ENCODE measurements around the gene PLPP2.

DNA sequence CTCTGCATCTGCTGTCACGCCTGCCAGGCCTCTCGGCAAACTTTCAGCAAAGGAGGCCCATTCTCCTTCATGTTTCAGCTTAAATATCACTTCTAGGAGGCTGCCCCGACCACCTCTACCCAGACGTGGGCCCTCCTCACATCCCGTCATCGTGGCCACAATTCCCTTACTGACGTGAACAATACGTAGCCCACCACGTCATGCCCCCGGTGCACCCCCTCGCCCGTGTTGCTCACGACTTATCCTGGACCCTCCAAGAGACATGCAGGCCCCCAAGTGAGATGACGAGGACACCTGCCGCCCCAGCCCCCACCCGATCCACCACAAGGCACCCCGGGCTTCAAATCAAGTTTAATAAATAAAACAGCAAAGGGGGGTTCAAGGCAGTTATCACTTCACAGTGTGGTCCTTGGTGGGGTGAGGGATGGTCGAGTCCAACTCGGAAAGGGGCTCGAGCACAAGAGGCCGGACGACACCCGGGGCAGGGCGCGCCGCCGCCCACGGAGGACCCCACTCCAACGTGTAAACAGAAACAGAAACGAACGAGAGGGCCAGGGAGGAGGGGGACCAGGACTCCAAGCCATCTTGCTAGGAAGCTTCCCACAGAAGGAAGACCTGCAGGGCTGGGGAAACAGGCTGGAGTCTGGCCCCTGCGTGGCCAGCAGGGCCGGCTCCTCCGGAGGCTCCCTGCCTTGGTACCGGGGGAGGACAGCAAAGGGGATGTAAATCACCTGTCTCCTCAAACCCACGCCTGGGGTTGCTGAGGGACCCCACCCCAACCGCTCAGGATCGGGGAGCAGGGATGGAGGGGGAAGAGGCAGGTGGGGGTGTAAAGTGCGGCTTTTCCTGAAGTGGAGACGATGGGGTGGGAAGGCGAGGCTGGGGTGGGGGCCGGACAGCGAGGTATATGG is 14.3 kb upstream of the PLPP2 start:
- TF ChIP-seq, protein P1, sequence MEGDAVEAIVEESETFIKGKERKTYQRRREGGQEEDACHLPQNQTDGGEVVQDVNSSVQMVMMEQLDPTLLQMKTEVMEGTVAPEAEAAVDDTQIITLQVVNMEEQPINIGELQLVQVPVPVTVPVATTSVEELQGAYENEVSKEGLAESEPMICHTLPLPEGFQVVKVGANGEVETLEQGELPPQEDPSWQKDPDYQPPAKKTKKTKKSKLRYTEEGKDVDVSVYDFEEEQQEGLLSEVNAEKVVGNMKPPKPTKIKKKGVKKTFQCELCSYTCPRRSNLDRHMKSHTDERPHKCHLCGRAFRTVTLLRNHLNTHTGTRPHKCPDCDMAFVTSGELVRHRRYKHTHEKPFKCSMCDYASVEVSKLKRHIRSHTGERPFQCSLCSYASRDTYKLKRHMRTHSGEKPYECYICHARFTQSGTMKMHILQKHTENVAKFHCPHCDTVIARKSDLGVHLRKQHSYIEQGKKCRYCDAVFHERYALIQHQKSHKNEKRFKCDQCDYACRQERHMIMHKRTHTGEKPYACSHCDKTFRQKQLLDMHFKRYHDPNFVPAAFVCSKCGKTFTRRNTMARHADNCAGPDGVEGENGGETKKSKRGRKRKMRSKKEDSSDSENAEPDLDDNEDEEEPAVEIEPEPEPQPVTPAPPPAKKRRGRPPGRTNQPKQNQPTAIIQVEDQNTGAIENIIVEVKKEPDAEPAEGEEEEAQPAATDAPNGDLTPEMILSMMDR (conservative IDR thresholded peaks at IDR 0.05 in 1 of 2, IDR thresholded peaks at IDR 0.05 in 1 of 2; ENCODE audit: extremely low read depth in 1 of 2, insufficient read depth in 1 of 2, low read depth in 1 of 2, low read length in 2 of 2): no peak
- no peak for TF ChIP-seq EZH2 (IDR thresholded peaks at IDR 0.05; ENCODE audit: borderline replicate concordance, low read length)
